Small intestine (tissue), 7 donors: Measurements from ENCODE around the gene DNTTIP2. TPM values are rescaled to one million over a fixed set of nuclear protein-coding genes. Genes with fewer than 3 reads are reported as not detected.

ENCODE experiments used
- DNase-seq, 2 donors: peaks; one replicate each; pipeline versions ENCODE4 v3.0.0 to v3.0.0-alpha.2; 2013
- FAIRE-seq: peaks from 2 replicates; lab custom pipeline; 2012; peaks lifted over from hg19 to GRCh38; lab: Jason Lieb, UNC
- H3K27ac ChIP-seq, 3 donors: one replicate each; pipeline ENCODE4 v1.5.1; 2013; ENCODE audit warnings: low read length in 2 of 3, mild to moderate bottlenecking in 2 of 3, control low read depth in 1 of 3, inconsistent platforms in 1 of 3, low read depth in 1 of 3, moderate library complexity in 1 of 3
- H3K27me3 ChIP-seq, 3 donors: one replicate each; pipeline ENCODE4 v1.6.1; 2013; ENCODE audit warnings: low read length in 3 of 3, inconsistent platforms in 1 of 3; ENCODE audit not compliant: control insufficient read depth in 3 of 3, insufficient read depth in 3 of 3
- H3K36me3 ChIP-seq, 3 donors: one replicate each; pipeline ENCODE4 v1.6.1; 2013; ENCODE audit warnings: low read length in 3 of 3, inconsistent platforms in 1 of 3, low read depth in 1 of 3, mild to moderate bottlenecking in 1 of 3, moderate library complexity in 1 of 3; ENCODE audit not compliant: control insufficient read depth in 3 of 3, insufficient read depth in 2 of 3
- H3K4me1 ChIP-seq, 3 donors: one replicate each; pipeline ENCODE4 v1.6.1; 2013; ENCODE audit warnings: low read length in 2 of 3, inconsistent platforms in 1 of 3, low read depth in 1 of 3, mild to moderate bottlenecking in 1 of 3, moderate library complexity in 1 of 3; ENCODE audit not compliant: control insufficient read depth in 3 of 3, insufficient read depth in 2 of 3
- H3K4me3 ChIP-seq, 3 donors: one replicate each; pipeline ENCODE4 v1.5.1; 2013; ENCODE audit warnings: low read length in 3 of 3, control low read depth in 1 of 3, inconsistent platforms in 1 of 3, low read depth in 1 of 3, mild to moderate bottlenecking in 1 of 3, moderate library complexity in 1 of 3
- H3K9me3 ChIP-seq, 2 donors: one replicate each; pipeline ENCODE4 v1.6.1; 2013; ENCODE audit warnings: low read depth in 1 of 2, low read length in 1 of 2; ENCODE audit not compliant: control insufficient read depth in 2 of 2, insufficient read depth in 1 of 2
- WGBS, 3 donors: extraction: QIAGEN DNeasy Blood & Tissue Kit; methylation state at CpG; one replicate each; pipeline ENCODE4 v1.1.7; 2013; 5-methylcytosine and 5-hydroxymethylcytosine counted together
- polyA plus RNA-seq, 4 donors: library from polyadenylated mRNA; stranded (reverse) in 3 of 4; unstranded in 1 of 4; fragments of 200-250 nt in 3 of 4; fragments of 120-200 nt in 1 of 4; gene quantifications; one replicate each; pipeline versions ENCODE4 v1.2.1 to v1.2.3, GENCODE V29; 2013
- donor health status: healthy with polysubstance abuse.
- donor health status: control.
- donor health status: control.
- donor health status: Bipolar disorder and iron deficiency.
- donor health status: healthy.

DNTTIP2 gene
- polyA plus RNA-seq, 4 donors, result 31.0 to 60.8 (median 45.3) TPM

DNA sequence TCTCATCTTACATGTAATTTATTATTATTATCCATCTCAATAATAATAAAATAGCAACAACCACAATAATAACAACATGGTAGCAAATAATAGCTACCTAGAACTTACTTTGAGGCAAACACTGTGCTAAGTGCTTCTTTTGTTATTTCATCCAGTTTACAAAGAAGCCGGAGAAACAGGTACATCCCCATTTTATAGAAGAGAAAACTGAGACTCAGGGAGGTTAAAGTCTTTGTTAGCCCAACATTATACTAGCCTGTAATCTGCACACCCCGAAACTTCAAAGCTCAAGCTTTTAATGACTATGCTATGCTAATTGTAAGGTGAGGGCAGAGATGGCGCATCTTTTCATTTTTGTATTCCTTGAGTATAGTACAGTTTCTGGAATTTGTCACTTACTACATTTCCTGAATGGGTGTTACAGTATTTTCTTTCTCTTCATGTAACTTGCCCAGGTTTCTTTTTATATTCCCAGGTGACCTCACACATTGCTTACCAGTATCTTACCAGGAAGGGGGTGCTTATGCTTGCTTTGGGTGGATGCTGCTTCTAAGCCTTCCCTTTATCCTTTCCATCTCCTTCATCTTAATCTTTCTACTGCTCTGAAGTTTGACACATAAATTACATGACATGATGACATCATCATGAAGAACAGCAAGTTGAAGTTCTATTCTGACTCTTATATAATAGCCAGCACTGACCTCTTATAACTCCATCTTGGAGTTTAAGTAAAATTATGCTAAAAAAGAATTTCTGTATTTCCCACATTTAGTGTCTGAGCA lies 21.9 kb upstream of the DNTTIP2 start:
- Histone ChIP-seq H3K27ac (no peak overlapping the region), H3K27me3 (no peaks in the 10 kb centered on the region), H3K4me3 (no peak overlapping the region), H3K9me3 (no peaks in the 10 kb centered on the region), H3K4me1 (no peaks in the 10 kb centered on the region), H3K36me3 (peaks cover 3 to 8% (median 5%) of the 10 kb centered on the region in 3 donors)
- 91 to 99% (median 96%) methylated on average over 3 of the region's 3 CpGs for WGBS, 3 donors
- FAIRE-seq (no peak), DNase-seq (no peak)

DNA sequence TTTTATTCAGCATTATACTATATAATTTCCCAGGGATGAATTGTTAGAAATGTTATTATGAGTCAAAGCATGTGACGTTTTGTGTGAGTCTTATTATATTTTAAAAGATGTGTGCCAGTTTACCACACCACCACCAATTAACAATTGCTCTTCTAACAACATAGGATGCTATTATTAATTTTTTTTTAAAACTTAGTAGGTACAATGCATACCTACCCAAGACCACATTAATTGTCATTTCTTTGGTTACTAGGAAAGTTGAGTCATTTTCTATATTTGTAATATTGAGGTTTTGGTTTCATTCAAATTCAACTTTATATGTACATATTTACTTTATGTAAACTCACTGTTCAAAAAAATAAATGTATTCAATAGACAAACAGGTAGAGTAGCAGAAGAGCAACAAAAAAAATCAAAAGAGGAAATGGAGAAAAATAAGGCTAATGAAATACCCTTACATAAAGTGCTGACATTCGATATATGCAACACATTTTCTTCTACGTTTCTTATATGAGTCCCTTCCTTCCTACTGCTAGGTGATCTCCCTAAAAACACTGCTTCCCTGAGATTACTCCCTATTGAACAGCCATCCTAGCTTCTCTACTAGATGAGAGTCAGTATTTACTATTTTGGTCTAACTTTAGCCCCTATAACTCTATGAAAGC lies 20.7 kb upstream of the DNTTIP2 start:
- Histone ChIP-seq H3K4me1 (no peaks in the 10 kb centered on the region), H3K4me3 (no peak overlapping the region), H3K27ac (no peak overlapping the region), H3K27me3 (no peaks in the 10 kb centered on the region), H3K36me3 (peaks cover 3 to 8% (median 5%) of the 10 kb centered on the region in 3 donors), H3K9me3 (no peaks in the 10 kb centered on the region)
- no peak for FAIRE-seq
- WGBS, 3 donors, result 92 to 96% (median 94%) methylated on average over 3 of the region's 3 CpGs
- no peak for DNase-seq

DNA sequence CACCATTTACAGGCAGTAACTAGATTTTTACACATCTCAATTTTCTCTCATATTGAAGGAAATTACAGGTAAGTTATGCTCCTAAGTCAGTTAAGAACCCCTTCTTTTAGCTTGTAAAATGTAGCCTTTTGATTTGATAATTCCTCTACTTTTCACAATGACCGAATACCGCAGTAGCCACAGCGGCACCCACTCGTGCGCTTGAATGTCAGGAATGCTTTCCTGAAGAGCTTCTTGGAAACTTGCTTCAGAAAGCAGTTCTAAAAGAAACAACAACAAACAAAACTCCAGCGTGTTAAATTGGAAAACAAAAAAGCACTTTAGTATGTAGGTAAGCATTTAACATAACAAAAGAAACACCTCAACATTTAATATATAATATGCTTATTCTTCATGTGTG lies 9.9 kb upstream of the DNTTIP2 start:
- DNase-seq (no peak), FAIRE-seq (no peak)
- WGBS, 3 donors, result 82 to 96% (median 94%) methylated on average over 6 of the region's 6 CpGs
- no peak overlapping the region for H3K27ac ChIP-seq
- no peaks in the 10 kb centered on the region for H3K4me1 ChIP-seq
- H3K36me3 ChIP-seq, result peaks cover 0 to 8% (median 6%) of the 10 kb centered on the region in 3 donors
- no peak overlapping the region for H3K4me3 ChIP-seq
- H3K9me3 ChIP-seq, result no peaks in the 10 kb centered on the region
- H3K27me3 ChIP-seq, result no peaks in the 10 kb centered on the region

DNA sequence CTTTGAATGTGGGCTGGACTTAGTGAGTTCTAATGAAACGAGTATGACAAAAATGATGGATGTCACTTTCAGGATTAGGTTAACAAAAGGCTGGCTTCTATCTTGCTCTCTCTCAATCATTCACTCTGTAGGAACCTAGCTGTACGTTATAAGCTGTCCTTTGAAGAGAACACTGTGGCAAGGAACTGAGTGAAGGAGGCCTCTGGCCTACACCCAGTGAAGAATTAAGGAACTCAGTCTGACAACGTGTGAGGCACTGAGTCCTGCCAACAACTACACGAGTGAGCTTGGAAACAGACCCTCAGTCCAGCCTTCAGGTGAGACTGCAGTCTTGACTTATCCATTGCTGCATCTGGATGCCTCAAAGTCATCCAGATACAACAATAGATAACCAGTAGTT lies 3.3 kb upstream of the DNTTIP2 start:
- WGBS, 3 donors, result 80 to 92% (median 92%) methylated on average over 4 of the region's 4 CpGs
- Histone ChIP-seq H3K4me1 (peaks cover 0 to 7% (median 2%) of the 10 kb centered on the region in 3 donors), H3K27ac (no peak overlapping the region), H3K4me3 (no peak overlapping the region), H3K36me3 (peaks cover 0 to 2% (median 0%) of the 10 kb centered on the region in 3 donors), H3K27me3 (no peaks in the 10 kb centered on the region), H3K9me3 (no peaks in the 10 kb centered on the region)
- DNase-seq (no peak), FAIRE-seq (no peak)

DNA sequence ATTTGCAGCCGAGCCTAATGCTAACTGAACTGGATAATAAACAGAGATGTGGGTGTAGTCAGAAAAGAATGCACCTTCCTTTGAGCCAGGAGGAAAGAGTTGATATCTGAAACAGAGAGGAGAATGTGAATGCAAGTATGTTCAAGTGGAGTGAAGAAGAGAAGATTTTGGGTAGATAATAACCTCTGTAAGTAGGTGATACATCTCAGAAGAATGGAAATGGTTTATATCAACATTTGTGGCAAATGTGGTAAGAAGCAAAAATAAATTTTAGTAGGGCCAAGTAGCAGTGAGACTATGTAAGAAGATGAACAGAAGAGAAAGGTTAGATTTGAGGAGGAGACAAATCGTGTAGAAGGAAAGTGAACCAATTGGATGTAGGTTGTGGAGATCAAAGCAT lies 1.7 kb upstream of the DNTTIP2 start:
- DNase-seq, result no peak
- WGBS, 3 donors, result 90 to 97% (median 92%) methylated on average over 2 of the region's 2 CpGs
- H3K9me3 ChIP-seq, result no peaks in the 10 kb centered on the region
- peaks cover 0 to 3% (median 2%) of the 10 kb centered on the region in 3 donors for H3K36me3 ChIP-seq
- no peaks in the 10 kb centered on the region for H3K27me3 ChIP-seq
- H3K27ac ChIP-seq, result no peak overlapping the region
- no peak overlapping the region for H3K4me3 ChIP-seq
- H3K4me1 ChIP-seq, result peaks cover 0 to 9% (median 6%) of the 10 kb centered on the region in 3 donors
- FAIRE-seq, result no peak

DNA sequence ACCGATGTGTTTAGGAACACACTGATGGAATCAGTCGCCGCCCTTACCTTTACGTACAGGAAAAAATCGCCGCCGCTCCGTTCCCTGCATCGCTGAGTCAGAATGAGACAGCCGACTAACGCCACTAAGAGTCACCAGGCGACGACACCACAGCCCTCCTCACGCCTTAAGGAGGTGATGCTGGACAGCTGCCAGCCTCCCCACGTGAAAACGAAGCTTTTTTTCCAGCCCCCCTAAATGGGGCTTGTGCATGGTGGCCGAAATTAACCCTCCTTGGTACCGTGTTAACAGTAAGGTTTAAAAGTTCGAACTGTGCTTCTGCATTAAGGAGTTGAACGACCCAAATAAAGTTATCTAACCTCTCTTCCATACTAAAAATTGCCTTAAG lies 511 bp downstream of the DNTTIP2 start:
- H3K27me3 ChIP-seq, result no peaks in the 10 kb centered on the region
- DNase-seq, result peak; percentile 67 to 68
- H3K27ac ChIP-seq, result peak overlapping the region; percentile 66 to 91 (median 88)
- peak overlapping the region; percentile 67 to 94 (median 85) for H3K4me3 ChIP-seq
- H3K4me1 ChIP-seq, result peaks cover 0 to 9% (median 6%) of the 10 kb centered on the region in 3 donors
- peaks cover 5 to 11% (median 8%) of the 10 kb centered on the region in 3 donors for H3K36me3 ChIP-seq
- no peaks in the 10 kb centered on the region for H3K9me3 ChIP-seq
- 0% methylated on average over 20 of the region's 20 CpGs for WGBS, 3 donors
- no peak for FAIRE-seq

DNA sequence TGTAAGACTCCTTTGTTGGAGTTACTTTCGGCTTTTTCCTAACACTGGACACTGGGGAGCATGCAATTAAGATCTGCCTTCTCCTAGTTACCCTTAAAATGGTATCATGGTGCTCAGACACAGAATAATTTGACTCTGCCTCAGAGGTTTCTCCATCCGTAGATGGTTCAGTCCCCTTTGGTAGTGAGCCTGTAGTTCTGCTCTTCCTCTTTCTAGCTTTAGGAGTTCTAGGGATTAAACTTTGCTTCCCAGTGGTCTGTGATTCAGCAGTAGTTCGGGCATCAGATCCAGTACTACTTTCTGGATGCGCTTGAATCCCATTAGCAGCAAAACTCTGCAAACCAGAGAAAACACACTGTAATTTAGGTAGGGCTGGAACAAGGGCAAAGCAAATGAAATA lies 1.5 kb downstream of the DNTTIP2 start:
- Histone ChIP-seq H3K36me3 (peaks cover 8 to 11% (median 9%) of the 10 kb centered on the region in 3 donors), H3K27me3 (no peaks in the 10 kb centered on the region), H3K27ac (no peak overlapping the region), H3K9me3 (no peaks in the 10 kb centered on the region), H3K4me1 (peaks cover 0 to 9% (median 6%) of the 10 kb centered on the region in 3 donors), H3K4me3 (no peak overlapping the region)
- DNase-seq (no peak), FAIRE-seq (no peak)
- WGBS, 3 donors, result 85 to 92% (median 88%) methylated on average over 4 of the region's 4 CpGs

DNA sequence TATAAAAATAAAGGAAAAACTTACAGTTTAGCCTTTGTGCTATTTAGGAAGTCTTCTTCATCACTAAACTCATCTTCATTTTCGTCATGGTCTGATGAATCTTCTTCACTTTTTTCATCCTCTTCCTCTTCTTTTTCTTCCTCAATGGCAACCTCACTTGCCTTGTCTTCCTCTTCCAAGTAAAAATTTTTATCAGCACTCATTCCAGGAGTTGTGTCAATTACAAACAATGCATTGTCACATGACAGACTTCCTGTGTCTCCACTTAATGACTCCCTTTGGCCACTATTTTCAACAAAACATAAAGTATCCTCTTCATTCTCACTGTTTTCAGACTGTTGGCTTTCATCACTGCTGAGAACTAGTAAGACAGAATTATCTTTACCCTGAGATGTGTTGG lies 2.8 kb downstream of the DNTTIP2 start:
- Histone ChIP-seq H3K4me3 (no peak overlapping the region), H3K27me3 (no peaks in the 10 kb centered on the region), H3K27ac (no peak overlapping the region), H3K9me3 (no peaks in the 10 kb centered on the region), H3K4me1 (peaks cover 0 to 9% (median 6%) of the 10 kb centered on the region in 3 donors), H3K36me3 (peaks cover 8 to 16% (median 9%) of the 10 kb centered on the region in 3 donors)
- 73 to 86% (median 73%) methylated on average over 1 of the region's 1 CpG for WGBS, 3 donors
- DNase-seq, result no peak
- FAIRE-seq, result no peak
